Endodermal cell (in vitro differentiated cells): ENCODE data around the gene ZNF680. TPM values are rescaled to one million over a fixed set of nuclear protein-coding genes. Genes with fewer than 3 reads are reported as not detected.

Experiments
- DNase-seq: peaks from one replicate; pipeline ENCODE4 v3.0.0-alpha.2; 2017
- H3K27ac ChIP-seq: 2 replicates; pipeline ENCODE4 v1.5.1; 2013; ENCODE audit warnings: mild to moderate bottlenecking, low read depth, low read length, moderate library complexity
- H3K27me3 ChIP-seq: 2 replicates; pipeline ENCODE4 v1.6.1; 2013; ENCODE audit warnings: mild to moderate bottlenecking, low read length, moderate library complexity; ENCODE audit not compliant: insufficient read depth, control insufficient read depth, poor library complexity, severe bottlenecking
- H3K36me3 ChIP-seq: 2 replicates; pipeline ENCODE4 v1.7.0; 2013; ENCODE audit warnings: mild to moderate bottlenecking, low read length, moderate library complexity; ENCODE audit not compliant: control insufficient read depth, insufficient read depth
- H3K4me1 ChIP-seq: one replicate; pipeline ENCODE4 v1.7.0; 2013; ENCODE audit warnings: low read length; ENCODE audit not compliant: control insufficient read depth, insufficient read depth
- H3K4me3 ChIP-seq: 2 replicates; pipeline ENCODE4 v1.5.1; 2013; ENCODE audit warnings: mild to moderate bottlenecking, low read length, moderate library complexity
- H3K9ac ChIP-seq: 2 replicates; pipeline ENCODE4 v1.6.1; 2013; ENCODE audit warnings: mild to moderate bottlenecking, low read length, moderate library complexity; ENCODE audit not compliant: poor library complexity, severe bottlenecking; ENCODE audit errors: extremely low read depth
- H3K9me3 ChIP-seq: 2 replicates; pipeline ENCODE4 v1.6.1; 2013; ENCODE audit warnings: mild to moderate bottlenecking, low read length, moderate library complexity; ENCODE audit not compliant: control insufficient read depth
- H3K27ac Mint-ChIP-seq: 2 replicates; pipeline ENCODE4 v1.8.0; 2020; ENCODE audit warnings: mixed read lengths
- H3K27me3 Mint-ChIP-seq: 2 replicates; pipeline ENCODE4 v1.8.0; 2021; ENCODE audit warnings: mild to moderate bottlenecking, mixed read lengths; ENCODE audit not compliant: insufficient read depth
- H3K36me3 Mint-ChIP-seq: 2 replicates; pipeline ENCODE4 v1.8.0; 2020; ENCODE audit warnings: low read depth, mixed read lengths
- H3K4me1 Mint-ChIP-seq: 2 replicates; pipeline ENCODE4 v1.8.0; 2020; ENCODE audit warnings: mixed read lengths
- H3K4me3 Mint-ChIP-seq: 2 replicates; pipeline ENCODE4 v1.8.0; 2020; ENCODE audit warnings: mild to moderate bottlenecking, moderate library complexity, mixed read lengths
- H3K9me3 Mint-ChIP-seq: 2 replicates; pipeline ENCODE4 v1.8.0; 2020; ENCODE audit warnings: mild to moderate bottlenecking, mixed read lengths
- WGBS, 2 experiments: methylation state at CpG; one replicate each; pipeline versions ENCODE4 v1.1.5 to v1.1.7; 2013; ENCODE audit warnings: missing lambda C conversion rate in 2 of 2, mixed read lengths in 1 of 2; ENCODE audit not compliant: insufficient coverage in 1 of 2, insufficient read length in 1 of 2; 5-methylcytosine and 5-hydroxymethylcytosine counted together
- total RNA-seq, 2 donors: library from RNA; stranded (reverse); fragmentation: NEBNext Ultra II Directional in 1 of 2; extraction: Animal tissue kit (Norgen Biotek cat#: 25700) in 1 of 2; gene quantifications; 2 replicates in 1 of 2; 3 replicates in 1 of 2; pipeline ENCODE4 v1.2.1, GENCODE V29; 2021
- TF ChIP-seq, protein P1 (sequence below): fragments of 200-600 bp; sonication (generic); conservative IDR thresholded peaks from 2 replicates; pipeline ENCODE4 v1.5.0; 2021; ENCODE audit warnings: antibody characterized with exemption, mild to moderate bottlenecking

The ZNF680 gene
- total RNA-seq, 2 donors from 2014 or later, result 14.6 to 19.5 TPM

DNA sequence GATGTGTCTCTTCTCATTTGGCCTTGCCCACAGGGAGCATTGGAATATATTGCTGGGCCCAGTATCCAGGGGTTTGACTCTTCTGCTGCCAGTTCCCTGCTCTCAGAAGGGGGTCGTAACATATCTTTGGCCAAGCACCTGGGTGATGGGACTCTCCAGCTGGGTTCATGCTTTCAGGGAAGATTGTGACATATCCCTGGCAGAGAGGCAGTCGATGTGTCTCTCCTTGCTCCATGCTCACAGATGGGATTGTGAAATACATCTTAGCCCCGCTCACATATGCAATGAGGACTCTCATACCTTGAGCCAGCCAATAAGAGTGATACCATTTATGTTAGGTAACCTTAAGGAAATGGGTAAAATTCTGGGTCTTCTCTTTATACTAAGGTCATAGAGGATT, 39.2 kb upstream of the ZNF680 start:
- Mint-ChIP-seq H3K36me3 (no peaks in the 10 kb centered on the region), H3K4me1 (no peaks in the 10 kb centered on the region), H3K27ac (no peak overlapping the region), H3K27me3 (no peaks in the 10 kb centered on the region), H3K9me3 (peaks cover 85% of the 10 kb centered on the region), H3K4me3 (no peak overlapping the region)
- Histone ChIP-seq H3K4me1 (no peaks in the 10 kb centered on the region), H3K9me3 (peaks cover 18% of the 10 kb centered on the region), H3K27ac (no peak overlapping the region), H3K36me3 (peaks cover 17% of the 10 kb centered on the region), H3K9ac (no peak overlapping the region), H3K4me3 (no peak overlapping the region), H3K27me3 (no peaks in the 10 kb centered on the region)
- TF ChIP-seq, protein P1, sequence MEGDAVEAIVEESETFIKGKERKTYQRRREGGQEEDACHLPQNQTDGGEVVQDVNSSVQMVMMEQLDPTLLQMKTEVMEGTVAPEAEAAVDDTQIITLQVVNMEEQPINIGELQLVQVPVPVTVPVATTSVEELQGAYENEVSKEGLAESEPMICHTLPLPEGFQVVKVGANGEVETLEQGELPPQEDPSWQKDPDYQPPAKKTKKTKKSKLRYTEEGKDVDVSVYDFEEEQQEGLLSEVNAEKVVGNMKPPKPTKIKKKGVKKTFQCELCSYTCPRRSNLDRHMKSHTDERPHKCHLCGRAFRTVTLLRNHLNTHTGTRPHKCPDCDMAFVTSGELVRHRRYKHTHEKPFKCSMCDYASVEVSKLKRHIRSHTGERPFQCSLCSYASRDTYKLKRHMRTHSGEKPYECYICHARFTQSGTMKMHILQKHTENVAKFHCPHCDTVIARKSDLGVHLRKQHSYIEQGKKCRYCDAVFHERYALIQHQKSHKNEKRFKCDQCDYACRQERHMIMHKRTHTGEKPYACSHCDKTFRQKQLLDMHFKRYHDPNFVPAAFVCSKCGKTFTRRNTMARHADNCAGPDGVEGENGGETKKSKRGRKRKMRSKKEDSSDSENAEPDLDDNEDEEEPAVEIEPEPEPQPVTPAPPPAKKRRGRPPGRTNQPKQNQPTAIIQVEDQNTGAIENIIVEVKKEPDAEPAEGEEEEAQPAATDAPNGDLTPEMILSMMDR, result no peak
- 78 to 81% methylated on average over 2 to 3 of the region's 3 CpGs for WGBS, 2 experiments
- DNase-seq, result no peak

DNA sequence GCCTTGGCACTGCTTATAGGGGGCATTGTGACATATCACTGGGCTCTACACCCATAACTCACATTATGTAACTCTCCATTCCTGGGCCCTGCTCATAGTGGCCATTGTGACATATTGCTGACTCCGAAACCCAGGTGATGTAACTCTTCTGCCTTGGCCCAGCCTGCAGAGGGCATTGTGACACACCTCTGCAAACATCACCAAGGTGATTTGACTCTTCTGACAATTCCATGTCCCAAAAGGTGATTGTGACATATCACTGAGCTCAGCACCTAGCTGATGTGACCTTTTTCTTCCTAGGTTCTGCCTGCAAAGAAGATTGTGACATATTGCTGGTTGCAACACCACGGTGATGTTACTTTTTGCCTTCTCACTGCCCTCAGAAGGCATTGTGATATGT, 36.5 kb upstream of the ZNF680 start:
- peaks cover 7% of the 10 kb centered on the region for H3K36me3 ChIP-seq
- no peak overlapping the region for H3K27ac ChIP-seq
- TF ChIP-seq, protein P1, result no peak
- no peaks in the 10 kb centered on the region for H3K4me1 ChIP-seq
- no peaks in the 10 kb centered on the region for H3K27me3 Mint-ChIP-seq
- H3K4me3 ChIP-seq, result no peak overlapping the region
- H3K4me3 Mint-ChIP-seq, result no peak overlapping the region
- H3K9me3 Mint-ChIP-seq, result peaks cover 81% of the 10 kb centered on the region
- H3K27ac Mint-ChIP-seq, result no peak overlapping the region
- no peak for DNase-seq
- H3K4me1 Mint-ChIP-seq, result no peaks in the 10 kb centered on the region
- no peak overlapping the region for H3K9ac ChIP-seq
- no peaks in the 10 kb centered on the region for H3K36me3 Mint-ChIP-seq
- H3K27me3 ChIP-seq, result no peaks in the 10 kb centered on the region
- H3K9me3 ChIP-seq, result peaks cover 6% of the 10 kb centered on the region
- WGBS, 2 experiments, result 82 to 86% methylated on average over 1 to 2 of the region's 2 CpGs

DNA sequence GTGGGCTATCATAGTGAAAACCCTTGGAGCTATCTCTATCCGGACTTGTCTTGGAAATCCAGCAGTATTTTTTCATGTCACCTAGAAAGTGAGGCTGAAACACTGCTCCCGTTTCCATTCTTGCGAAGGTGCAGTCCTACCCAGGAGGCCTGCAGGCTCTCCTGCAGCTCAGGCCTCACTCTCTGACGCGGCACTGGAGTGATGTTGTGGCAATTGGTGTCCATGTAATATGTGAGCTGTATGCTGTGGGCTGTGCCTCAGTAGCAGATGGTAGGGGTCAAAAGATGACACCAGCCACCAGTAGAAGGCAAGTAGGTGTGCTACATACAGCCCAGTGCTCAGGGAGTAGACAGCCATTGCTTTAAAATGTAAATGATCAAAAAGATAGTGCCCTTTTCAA, 28.1 kb upstream of the ZNF680 start:
- Histone ChIP-seq H3K9ac (no peak overlapping the region), H3K27me3 (no peaks in the 10 kb centered on the region), H3K4me3 (no peak overlapping the region), H3K27ac (no peak overlapping the region), H3K4me1 (no peaks in the 10 kb centered on the region), H3K36me3 (peaks cover 3% of the 10 kb centered on the region), H3K9me3 (peaks cover 45% of the 10 kb centered on the region)
- 80 to 93% methylated on average over 2 to 5 of the region's 5 CpGs for WGBS, 2 experiments
- TF ChIP-seq, protein P1, result no peak
- Mint-ChIP-seq H3K4me3 (no peak overlapping the region), H3K27ac (no peak overlapping the region), H3K9me3 (peaks cover 85% of the 10 kb centered on the region), H3K4me1 (no peaks in the 10 kb centered on the region), H3K36me3 (peaks cover 2% of the 10 kb centered on the region), H3K27me3 (no peaks in the 10 kb centered on the region)
- no peak for DNase-seq
